Mesothelial cell of epicardium (in vitro differentiated cells): ENCODE results near the gene ITPR2. TPM values are rescaled to one million over a fixed set of nuclear protein-coding genes. Genes with fewer than 3 reads are reported as not detected.

ENCODE experiments used
- DNase-seq, 2 experiments: peaks; one replicate each; pipeline ENCODE4 v3.0.0; 2021; ENCODE audit warnings: low spot score in 2 of 2; ENCODE audit not compliant: unreplicated experiment in 2 of 2
- H3K27ac Mint-ChIP-seq: 2 replicates; pipeline ENCODE4 v1.8.0; 2021; ENCODE audit warnings: mixed read lengths
- H3K27me3 Mint-ChIP-seq: 2 replicates; pipeline ENCODE4 v1.8.0; 2021; ENCODE audit warnings: low read depth, mixed read lengths
- H3K36me3 Mint-ChIP-seq: 2 replicates; pipeline ENCODE4 v1.8.0; 2021; ENCODE audit warnings: mixed read lengths
- H3K4me1 Mint-ChIP-seq: 2 replicates; pipeline ENCODE4 v1.8.0; 2021; ENCODE audit warnings: mixed read lengths
- H3K4me3 Mint-ChIP-seq: 2 replicates; pipeline ENCODE4 v1.8.0; 2021; ENCODE audit warnings: mild to moderate bottlenecking, moderate library complexity, mixed read lengths
- H3K9me3 Mint-ChIP-seq: 2 replicates; pipeline ENCODE4 v1.8.0; 2021; ENCODE audit warnings: mixed read lengths
- CTCF ChIP-seq: fragments of 200-600 bp; sonication (generic); IDR thresholded peaks from one replicate; pipeline ENCODE4 v1.5.0; 2021; ENCODE audit warnings: antibody characterized with exemption; ENCODE audit not compliant: unreplicated experiment
- total RNA-seq: library from RNA; stranded (reverse); gene quantifications from 3 replicates; pipeline ENCODE4 v1.2.1, GENCODE V29; 2021

ITPR2 gene
- total RNA-seq, 1 donor from 2014 or later: 62.3 TPM

DNA sequence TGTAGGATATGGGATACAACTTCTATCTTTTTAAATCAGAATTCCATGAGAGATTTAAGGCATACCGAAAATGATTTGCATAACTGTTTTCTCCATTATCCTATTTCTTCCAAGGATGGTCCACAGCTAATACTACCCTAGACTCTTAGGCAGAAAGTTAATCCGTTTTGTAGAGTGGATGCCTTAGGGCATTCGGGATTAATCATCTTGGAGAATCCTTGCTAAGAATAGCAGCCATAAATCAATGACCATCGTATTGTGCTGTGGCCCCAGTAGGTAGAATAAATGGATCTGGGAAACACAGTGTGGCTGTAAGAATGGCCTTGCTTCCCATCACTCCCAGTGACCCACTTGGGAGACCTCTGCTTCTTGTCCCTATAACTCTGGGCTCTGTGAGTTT lies 538.0 kb downstream of the ITPR2 start:
- no peaks in the 10 kb centered on the region for H3K27me3 Mint-ChIP-seq
- no peak overlapping the region for H3K4me3 Mint-ChIP-seq
- TF ChIP-seq CTCF: no peak
- H3K9me3 Mint-ChIP-seq: no peaks in the 10 kb centered on the region
- DNase-seq: no peak
- no peaks in the 10 kb centered on the region for H3K36me3 Mint-ChIP-seq
- H3K27ac Mint-ChIP-seq: no peak overlapping the region
- peaks cover 19% of the 10 kb centered on the region for H3K4me1 Mint-ChIP-seq

DNA sequence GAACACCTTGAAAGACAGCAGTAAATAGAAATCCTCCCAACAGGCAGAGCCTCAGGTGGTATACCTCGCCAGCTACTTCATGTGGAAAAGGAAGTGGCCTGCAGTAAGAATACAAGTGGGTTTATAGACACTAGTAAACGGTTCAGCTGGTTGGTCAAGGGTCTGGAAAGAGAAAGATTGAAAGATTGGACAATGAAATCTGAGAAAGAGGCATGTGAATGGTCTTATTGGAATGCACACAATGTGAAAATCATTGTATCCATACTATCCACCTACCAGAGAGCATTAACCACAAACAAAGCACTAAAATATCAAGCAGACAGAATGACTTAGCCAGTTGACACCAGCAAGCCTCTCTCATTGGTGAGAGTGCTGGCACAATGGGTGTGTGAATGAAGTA lies 539.4 kb downstream of the ITPR2 start:
- H3K4me3 Mint-ChIP-seq: no peak overlapping the region
- H3K4me1 Mint-ChIP-seq: peaks cover 9% of the 10 kb centered on the region
- DNase-seq: no peak
- no peaks in the 10 kb centered on the region for H3K9me3 Mint-ChIP-seq
- H3K27me3 Mint-ChIP-seq: no peaks in the 10 kb centered on the region
- TF ChIP-seq CTCF: no peak
- H3K27ac Mint-ChIP-seq: no peak overlapping the region
- no peaks in the 10 kb centered on the region for H3K36me3 Mint-ChIP-seq

DNA sequence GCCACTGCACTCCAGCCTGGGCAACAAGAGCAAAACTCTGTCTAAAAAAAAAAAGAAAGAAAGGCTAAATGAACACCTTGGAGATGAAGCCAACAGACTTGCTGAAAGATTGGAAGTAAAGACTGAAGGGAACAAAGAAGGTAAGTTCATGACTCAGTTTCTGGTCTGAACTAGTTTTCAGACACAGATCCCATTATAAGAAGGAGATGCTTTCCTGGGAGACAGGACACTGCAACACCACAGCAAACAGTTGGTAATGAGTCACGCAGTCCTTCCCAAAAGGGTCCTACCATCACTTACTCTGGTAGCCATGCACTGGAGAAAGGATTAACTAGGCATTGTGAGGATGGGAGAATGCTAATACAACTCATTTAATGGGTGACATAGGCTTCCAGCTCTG lies 540.4 kb downstream of the ITPR2 start:
- H3K4me3 Mint-ChIP-seq: no peak overlapping the region
- no peak for DNase-seq
- H3K27me3 Mint-ChIP-seq: no peaks in the 10 kb centered on the region
- H3K9me3 Mint-ChIP-seq: no peaks in the 10 kb centered on the region
- H3K27ac Mint-ChIP-seq: no peak overlapping the region
- TF ChIP-seq CTCF: no peak
- no peaks in the 10 kb centered on the region for H3K36me3 Mint-ChIP-seq
- H3K4me1 Mint-ChIP-seq: peaks cover 9% of the 10 kb centered on the region

GRCh38 chr12:26290565-26290964 lies 542.4 kb downstream of the ITPR2 start:
- Mint-ChIP-seq H3K36me3 (no peaks in the 10 kb centered on the region), H3K27ac (no peak overlapping the region), H3K27me3 (no peaks in the 10 kb centered on the region), H3K9me3 (no peaks in the 10 kb centered on the region), H3K4me1 (peaks cover 4% of the 10 kb centered on the region), H3K4me3 (no peak overlapping the region)
- no peak for DNase-seq
- no peak for TF ChIP-seq CTCF

GRCh38 chr12:26287671-26288381 lies 545.2 kb downstream of the ITPR2 start:
- no peaks in the 10 kb centered on the region for H3K9me3 Mint-ChIP-seq
- no peak overlapping the region for H3K4me3 Mint-ChIP-seq
- H3K4me1 Mint-ChIP-seq: no peaks in the 10 kb centered on the region
- TF ChIP-seq CTCF: no peak
- H3K36me3 Mint-ChIP-seq: no peaks in the 10 kb centered on the region
- no peaks in the 10 kb centered on the region for H3K27me3 Mint-ChIP-seq
- no peak for DNase-seq
- no peak overlapping the region for H3K27ac Mint-ChIP-seq

Other genes starting within 250 kb of the ITPR2 start
- 23.3 to 26.1 TPM (median 25.5 TPM) in 3 replicates for gene INTS13, start 104.8 kb upstream of the ITPR2 start, total RNA-seq
- gene FGFR1OP2, start 105.3 kb upstream of the ITPR2 start, total RNA-seq: 52.6 to 56.9 TPM (median 53.8 TPM) in 3 replicates
- gene TM7SF3, start 181.2 kb upstream of the ITPR2 start, total RNA-seq: 60.9 to 70.5 TPM (median 67.8 TPM) in 3 replicates
- 52.3 to 55.1 TPM (median 52.4 TPM) in 3 replicates for gene MED21, start 189.4 kb upstream of the ITPR2 start, total RNA-seq
- not detected in 3 replicates for gene C12orf71, start 249.4 kb upstream of the ITPR2 start, total RNA-seq